SK-N-SH (cell line): Measurements from ENCODE around the gene XPOT. TPM values are rescaled to one million over a fixed set of nuclear protein-coding genes. Genes with fewer than 3 reads are reported as not detected.

Experiments
- CTCF ChIA-PET: fragments of 300-600, 350-600 bp; formaldehyde crosslinking; extraction: SDS; loops from one replicate; lab custom pipeline; 2021; lab: Yijun Ruan, JAX
- POLR2A ChIA-PET: fragments of 350-600 bp; sonication (Branson Sonifier 250); formaldehyde crosslinking; extraction: SDS; loops from one replicate; lab custom pipeline; 2020; ENCODE audit warnings: antibody characterized with exemption, inconsistent platforms; lab: Yijun Ruan, JAX
- DNase-seq: peaks from one replicate; pipeline ENCODE4 v3.0.0; 2012
- H2AFZ ChIP-seq: fragments of 200-600 bp; sonication (generic); 2 replicates; pipeline ENCODE4 v1.8.1; 2016; ENCODE audit warnings: antibody characterized with exemption, mild to moderate bottlenecking, low read depth
- H3F3A ChIP-seq: fragments of 200-600 bp; sonication (generic); replicated peaks from 2 replicates; pipeline ENCODE3; 2016; ENCODE audit warnings: antibody characterized with exemption, mild to moderate bottlenecking; ENCODE audit not compliant: insufficient read depth
- H3K27ac ChIP-seq, 2 experiments: fragments of 200-500 bp in 1 of 2; fragments of 200-600 bp in 1 of 2; sonication (Bioruptor generic) in 1 of 2; sonication (generic), shearing (Covaris generic) in 1 of 2; 2 replicates each; pipeline versions ENCODE4 v1.5.1 to v1.6.1; 2014 to 2016; ENCODE audit warnings: low read depth in 2 of 2, inconsistent platforms in 1 of 2, low read length in 1 of 2, mild to moderate bottlenecking in 1 of 2, mixed read lengths in 1 of 2
- H3K27me3 ChIP-seq: fragments of 200-600 bp; sonication (generic), shearing (Covaris generic); 2 replicates; pipeline ENCODE4 v1.6.1; 2016; ENCODE audit warnings: mixed run types; ENCODE audit not compliant: insufficient read depth
- H3K36me3 ChIP-seq, 2 experiments: fragments of 200-500 bp in 1 of 2; fragments of 200-600 bp in 1 of 2; sonication (Bioruptor generic) in 1 of 2; sonication (generic) in 1 of 2; replicated peaks in 1 of 2; 2 replicates each; pipeline versions ENCODE3 to v1.5.1; 2014 to 2016; ENCODE audit warnings: low read length in 1 of 2, mild to moderate bottlenecking in 1 of 2; ENCODE audit not compliant: insufficient read depth in 2 of 2, control insufficient read depth in 1 of 2
- H3K4me1 ChIP-seq, 2 experiments: fragments of 200-500 bp in 1 of 2; fragments of 200-600 bp in 1 of 2; sonication (Bioruptor generic) in 1 of 2; sonication (generic), shearing (Covaris generic) in 1 of 2; 2 replicates each; pipeline versions ENCODE4 v1.5.1 to v1.6.1; 2014 to 2016; ENCODE audit warnings: low read depth in 1 of 2, low read length in 1 of 2, mixed run types in 1 of 2; ENCODE audit not compliant: insufficient read depth in 2 of 2, control insufficient read depth in 1 of 2
- H3K4me2 ChIP-seq: fragments of 200-600 bp; sonication (generic), shearing (Covaris generic); 2 replicates; pipeline ENCODE4 v1.6.1; 2017; ENCODE audit warnings: mixed run types
- H3K4me3 ChIP-seq, 2 experiments: fragments of 200-500 bp in 1 of 2; fragments of 200-600 bp in 1 of 2; sonication (Bioruptor generic) in 1 of 2; sonication (generic), shearing (Covaris generic) in 1 of 2; 2 replicates each; pipeline versions ENCODE4 v1.5.1 to v1.8.1; 2014 to 2016; ENCODE audit warnings: low read depth in 2 of 2, inconsistent platforms in 1 of 2, low read length in 1 of 2, mild to moderate bottlenecking in 1 of 2, mixed read lengths in 1 of 2, moderate library complexity in 1 of 2
- H3K79me2 ChIP-seq: fragments of 200-600 bp; sonication (generic); 2 replicates; pipeline ENCODE4 v1.8.1; 2017; ENCODE audit warnings: mild to moderate bottlenecking; ENCODE audit not compliant: insufficient read depth
- H3K9ac ChIP-seq: fragments of 200-600 bp; sonication (generic); 2 replicates; pipeline ENCODE4 v1.6.1; 2017; ENCODE audit warnings: mixed run types
- H3K9me2 ChIP-seq: fragments of 200-600 bp; sonication (generic); 2 replicates; pipeline ENCODE4 v1.6.1; 2017; ENCODE audit warnings: mixed run types
- H3K9me3 ChIP-seq: fragments of 200-600 bp; sonication (generic); 2 replicates; pipeline ENCODE4 v1.6.1; 2017; ENCODE audit warnings: mixed run types, mild to moderate bottlenecking, moderate library complexity
- H4K20me1 ChIP-seq: fragments of 200-600 bp; sonication (generic); 2 replicates; pipeline ENCODE4 v1.6.1; 2017; ENCODE audit warnings: mild to moderate bottlenecking, mixed run types; ENCODE audit not compliant: insufficient read depth
- CHD2 ChIP-seq: fragments of 150-350 bp; IDR thresholded peaks from 2 replicates; pipeline ENCODE4 v1.6.1; 2018; ENCODE audit warnings: low read length; ENCODE audit not compliant: partially characterized antibody
- ELF1 ChIP-seq: IDR thresholded peaks from 2 replicates; pipeline ENCODE4 v1.4.0; 2012
- EP300 ChIP-seq, 2 experiments: IDR thresholded peaks; 2 replicates each; pipeline versions ENCODE4 v1.4.0 to v1.6.1; 2012; ENCODE audit warnings: borderline replicate concordance in 1 of 2, low read depth in 1 of 2, low read length in 1 of 2
- EZH2phosphoT487 ChIP-seq: fragments of 200-600 bp; sonication (generic); IDR thresholded peaks from 2 replicates; pipeline ENCODE4 v1.6.1; 2017; ENCODE audit warnings: low read depth, mixed run types, mild to moderate bottlenecking, antibody characterized with exemption, moderate library complexity, borderline replicate concordance
- FOSL2 ChIP-seq: IDR thresholded peaks from 2 replicates; pipeline ENCODE4 v1.4.0; 2012; ENCODE audit warnings: low read depth, mild to moderate bottlenecking, moderate library complexity, borderline replicate concordance
- FOXM1 ChIP-seq: IDR thresholded peaks from 2 replicates; pipeline ENCODE4 v1.4.0; 2012; ENCODE audit warnings: low read depth, mild to moderate bottlenecking
- GABPA ChIP-seq: IDR thresholded peaks from 2 replicates; pipeline ENCODE4 v1.4.0; 2012; ENCODE audit warnings: low read depth, mild to moderate bottlenecking
- GATA2 ChIP-seq: sonication (generic); formaldehyde crosslinking; IDR thresholded peaks from 2 replicates; pipeline ENCODE4 v1.5.0; 2020; ENCODE audit warnings: mild to moderate bottlenecking, missing genetic modification reagents
- JUND ChIP-seq: IDR thresholded peaks from 2 replicates; pipeline ENCODE4 v1.4.0; 2012
- MEF2A ChIP-seq: IDR thresholded peaks from 2 replicates; pipeline ENCODE4 v1.4.0; 2012; ENCODE audit warnings: low read depth, borderline replicate concordance
- MXI1 ChIP-seq: IDR thresholded peaks from 2 replicates; pipeline ENCODE4 v1.6.1; 2012; ENCODE audit warnings: mild to moderate bottlenecking, low read depth, low read length, improper control_type of control experiment
- NRF1 ChIP-seq: IDR thresholded peaks from 2 replicates; pipeline ENCODE4 v1.6.1; 2012; ENCODE audit warnings: low read depth, mild to moderate bottlenecking, low read length
- RAD21 ChIP-seq: IDR thresholded peaks from 2 replicates; pipeline ENCODE4 v1.6.1; 2012; ENCODE audit warnings: mild to moderate bottlenecking, low read length
- RCOR1 ChIP-seq: fragments of 150-350 bp; IDR thresholded peaks from 2 replicates; pipeline ENCODE4 v1.6.1; 2017; ENCODE audit warnings: antibody characterized with exemption, low read length
- RFX5 ChIP-seq: IDR thresholded peaks from 2 replicates; pipeline ENCODE4 v1.6.1; 2012; ENCODE audit warnings: mild to moderate bottlenecking, improper control_type of control experiment, low read length
- RXRA ChIP-seq: IDR thresholded peaks from 2 replicates; pipeline ENCODE4 v1.4.0; 2012; ENCODE audit warnings: low read depth, mild to moderate bottlenecking, borderline replicate concordance
- SIN3A ChIP-seq: IDR thresholded peaks from 2 replicates; pipeline ENCODE4 v1.6.1; 2012; ENCODE audit warnings: low read depth, mild to moderate bottlenecking, low read length, moderate library complexity, borderline replicate concordance
- SMC3 ChIP-seq: IDR thresholded peaks from 2 replicates; pipeline ENCODE4 v1.6.1; 2012; ENCODE audit warnings: low read depth, low read length, improper control_type of control experiment
- TAF1 ChIP-seq: IDR thresholded peaks from 2 replicates; pipeline ENCODE4 v1.6.1; 2012; ENCODE audit warnings: low read depth, mild to moderate bottlenecking, low read length, moderate library complexity, borderline replicate concordance
- TCF12 ChIP-seq: IDR thresholded peaks from 2 replicates; pipeline ENCODE4 v1.4.0; 2012
- TEAD4 ChIP-seq: IDR thresholded peaks from 2 replicates; pipeline ENCODE4 v1.4.0; 2012; ENCODE audit warnings: mild to moderate bottlenecking, borderline replicate concordance; ENCODE audit not compliant: insufficient read depth
- YY1 ChIP-seq: IDR thresholded peaks from 2 replicates; pipeline ENCODE4 v1.4.0; 2012; ENCODE audit warnings: low read depth, mild to moderate bottlenecking
- WGBS: methylation state at CpG from one replicate; pipeline ENCODE4 v1.1.6; 2017; ENCODE audit warnings: low lambda C conversion rate; 5-methylcytosine and 5-hydroxymethylcytosine counted together
- polyA plus RNA-seq, 3 experiments: library from polyadenylated mRNA; depleted of rRNA; stranded (reverse); fragments of >200 nt; gene quantifications; 2 replicates each; pipeline ENCODE4 v1.2.3, GENCODE V29; 2012
- TF ChIP-seq, protein P1 (sequence below): fragments of 150-350 bp; IDR thresholded peaks from 2 replicates; pipeline ENCODE4 v1.6.1; 2017; ENCODE audit warnings: antibody characterized with exemption, low read length, low read depth, borderline replicate concordance
- TF ChIP-seq, protein P2 (sequence below): IDR thresholded peaks from 2 replicates; pipeline ENCODE4 v1.4.0; 2012; ENCODE audit warnings: low read depth, borderline replicate concordance
- TF ChIP-seq, protein P3 (sequence below): fragments of 150-350 bp; IDR thresholded peaks from 2 replicates; pipeline ENCODE4 v1.6.1; 2016; ENCODE audit warnings: mild to moderate bottlenecking, low read depth, low read length
- TF ChIP-seq, protein P4 (sequence below): IDR thresholded peaks from 2 replicates; pipeline ENCODE4; 2012
- TF ChIP-seq, protein P5 (sequence below): IDR thresholded peaks from 2 replicates; pipeline ENCODE4 v1.4.0; 2012; ENCODE audit warnings: low read depth
- TF ChIP-seq, protein P6 (sequence below): IDR thresholded peaks from 2 replicates; pipeline ENCODE4 v1.4.0; 2012; ENCODE audit warnings: low read depth, borderline replicate concordance

XPOT gene
- polyA plus RNA-seq, 1 of the 3 experiments (the other 2 are of a cell fraction), result 25.6 TPM

DNA sequence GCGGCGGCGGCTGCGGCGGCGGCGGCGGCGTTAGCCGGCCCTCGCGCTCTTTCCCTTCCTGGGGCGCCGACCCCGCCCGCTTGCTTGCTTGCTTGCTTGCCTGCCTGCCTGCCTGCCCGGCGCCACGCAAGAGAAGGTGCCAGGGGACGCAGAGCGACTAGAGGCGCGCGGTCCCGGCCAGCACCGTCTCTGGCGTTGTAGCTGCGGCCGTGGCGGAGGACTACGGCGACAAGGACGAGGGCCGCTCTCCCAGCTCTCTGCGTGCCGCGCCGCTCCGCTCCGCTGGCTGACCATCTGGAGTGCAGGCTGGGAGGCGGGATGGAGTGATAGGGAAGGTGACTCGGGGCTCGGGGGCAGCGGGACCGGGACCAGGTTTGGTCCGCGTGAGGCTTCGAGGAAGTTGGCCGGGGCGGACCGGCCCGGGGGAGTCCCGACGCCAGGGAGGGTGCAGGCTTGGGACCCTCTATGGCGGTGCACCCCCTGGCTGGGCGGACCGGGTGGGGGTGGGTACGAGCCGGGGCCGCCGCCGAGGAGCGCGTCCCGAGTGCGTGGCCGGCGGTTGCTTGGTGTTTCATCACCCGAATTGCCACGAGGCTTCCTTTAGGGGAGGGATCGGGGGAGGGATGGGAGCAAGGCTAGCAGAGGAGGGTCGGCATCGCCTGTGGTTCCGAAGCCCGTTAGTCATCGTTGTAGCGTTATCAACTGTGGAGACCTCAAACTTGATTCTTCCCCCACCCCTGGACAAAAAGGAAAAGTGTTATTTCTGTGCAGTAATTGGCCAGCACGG, 471 bp downstream of the XPOT start:
- no peaks in the 10 kb centered on the region for H3K27me3 ChIP-seq
- H3K4me1 ChIP-seq, result peaks cover 3 to 14% of the 10 kb centered on the region in 2 experiments; a peak in 2 of 4 replicates
- peaks cover 28% of the 10 kb centered on the region for H4K20me1 ChIP-seq
- DNase-seq, result peak; percentile 82
- H3K79me2 ChIP-seq, result peaks cover 48% of the 10 kb centered on the region
- peaks cover 0 to 5% of the 10 kb centered on the region in 2 experiments for H3K36me3 ChIP-seq
- peak overlapping the region; percentile 89 for H3K4me2 ChIP-seq
- peak overlapping the region; percentile 78 to 96 for H3K4me3 ChIP-seq
- CTCF ChIA-PET, result interaction anchor here (1.3 to 1.4 kb wide), 2 partner anchors 12 to 578 kb away, joined by 3 read pairs; no protein-coding TSS in a partner anchor
- peak overlapping the region; percentile 100 for H3K9ac ChIP-seq
- peak overlapping the region; percentile 95 to 99 for H3K27ac ChIP-seq
- H3K9me2 ChIP-seq, result no peaks in the 10 kb centered on the region
- no peaks in the 10 kb centered on the region for H3K9me3 ChIP-seq
- POLR2A ChIA-PET, result interaction anchor here (0.6 kb wide), 1 partner anchor 13 kb away, joined by 3 read pairs; no protein-coding TSS in a partner anchor
- WGBS, result 0% methylated on average over 8 of the region's 78 CpGs
- peak overlapping the region; percentile 57 for H2AFZ ChIP-seq
- peaks cover 15% of the 10 kb centered on the region for H3F3A ChIP-seq
- no peak for TF ChIP-seq CHD2
- TF ChIP-seq SMC3, result no peak
- no peak for TF ChIP-seq NRF1
- TF ChIP-seq EP300 (IDR thresholded peaks at IDR 0.05; ENCODE audit: borderline replicate concordance in 1 of 2, low read depth in 1 of 2, low read length in 1 of 2), result 0 out of 4 replicates have a peak, but pooled peaks of 1 of the 2 experiments have one; percentile 25
- TF ChIP-seq TEAD4, result no peak
- no peak for TF ChIP-seq RAD21
- TF ChIP-seq, protein P1, sequence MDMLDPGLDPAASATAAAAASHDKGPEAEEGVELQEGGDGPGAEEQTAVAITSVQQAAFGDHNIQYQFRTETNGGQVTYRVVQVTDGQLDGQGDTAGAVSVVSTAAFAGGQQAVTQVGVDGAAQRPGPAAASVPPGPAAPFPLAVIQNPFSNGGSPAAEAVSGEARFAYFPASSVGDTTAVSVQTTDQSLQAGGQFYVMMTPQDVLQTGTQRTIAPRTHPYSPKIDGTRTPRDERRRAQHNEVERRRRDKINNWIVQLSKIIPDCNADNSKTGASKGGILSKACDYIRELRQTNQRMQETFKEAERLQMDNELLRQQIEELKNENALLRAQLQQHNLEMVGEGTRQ, result no peak
- no peak for TF ChIP-seq RCOR1
- TF ChIP-seq, protein P2, sequence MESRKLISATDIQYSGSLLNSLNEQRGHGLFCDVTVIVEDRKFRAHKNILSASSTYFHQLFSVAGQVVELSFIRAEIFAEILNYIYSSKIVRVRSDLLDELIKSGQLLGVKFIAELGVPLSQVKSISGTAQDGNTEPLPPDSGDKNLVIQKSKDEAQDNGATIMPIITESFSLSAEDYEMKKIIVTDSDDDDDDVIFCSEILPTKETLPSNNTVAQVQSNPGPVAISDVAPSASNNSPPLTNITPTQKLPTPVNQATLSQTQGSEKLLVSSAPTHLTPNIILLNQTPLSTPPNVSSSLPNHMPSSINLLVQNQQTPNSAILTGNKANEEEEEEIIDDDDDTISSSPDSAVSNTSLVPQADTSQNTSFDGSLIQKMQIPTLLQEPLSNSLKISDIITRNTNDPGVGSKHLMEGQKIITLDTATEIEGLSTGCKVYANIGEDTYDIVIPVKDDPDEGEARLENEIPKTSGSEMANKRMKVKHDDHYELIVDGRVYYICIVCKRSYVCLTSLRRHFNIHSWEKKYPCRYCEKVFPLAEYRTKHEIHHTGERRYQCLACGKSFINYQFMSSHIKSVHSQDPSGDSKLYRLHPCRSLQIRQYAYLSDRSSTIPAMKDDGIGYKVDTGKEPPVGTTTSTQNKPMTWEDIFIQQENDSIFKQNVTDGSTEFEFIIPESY, result no peak
- peak; percentile 54; the same call in 1 of the 2 replicates for TF ChIP-seq TAF1
- no peak for TF ChIP-seq GATA2 (CRISPR knock-in tag)
- TF ChIP-seq FOSL2, result no peak
- no peak for TF ChIP-seq RFX5
- TF ChIP-seq ELF1, result no peak
- TF ChIP-seq RXRA, result no peak
- TF ChIP-seq, protein P3, sequence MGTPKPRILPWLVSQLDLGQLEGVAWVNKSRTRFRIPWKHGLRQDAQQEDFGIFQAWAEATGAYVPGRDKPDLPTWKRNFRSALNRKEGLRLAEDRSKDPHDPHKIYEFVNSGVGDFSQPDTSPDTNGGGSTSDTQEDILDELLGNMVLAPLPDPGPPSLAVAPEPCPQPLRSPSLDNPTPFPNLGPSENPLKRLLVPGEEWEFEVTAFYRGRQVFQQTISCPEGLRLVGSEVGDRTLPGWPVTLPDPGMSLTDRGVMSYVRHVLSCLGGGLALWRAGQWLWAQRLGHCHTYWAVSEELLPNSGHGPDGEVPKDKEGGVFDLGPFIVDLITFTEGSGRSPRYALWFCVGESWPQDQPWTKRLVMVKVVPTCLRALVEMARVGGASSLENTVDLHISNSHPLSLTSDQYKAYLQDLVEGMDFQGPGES, result no peak
- 0 out of 2 replicates have a peak, but pooled peaks have one; percentile 33 for TF ChIP-seq YY1
- no peak for TF ChIP-seq JUND
- no peak for TF ChIP-seq GABPA
- no peak for TF ChIP-seq TCF12
- TF ChIP-seq, protein P4, sequence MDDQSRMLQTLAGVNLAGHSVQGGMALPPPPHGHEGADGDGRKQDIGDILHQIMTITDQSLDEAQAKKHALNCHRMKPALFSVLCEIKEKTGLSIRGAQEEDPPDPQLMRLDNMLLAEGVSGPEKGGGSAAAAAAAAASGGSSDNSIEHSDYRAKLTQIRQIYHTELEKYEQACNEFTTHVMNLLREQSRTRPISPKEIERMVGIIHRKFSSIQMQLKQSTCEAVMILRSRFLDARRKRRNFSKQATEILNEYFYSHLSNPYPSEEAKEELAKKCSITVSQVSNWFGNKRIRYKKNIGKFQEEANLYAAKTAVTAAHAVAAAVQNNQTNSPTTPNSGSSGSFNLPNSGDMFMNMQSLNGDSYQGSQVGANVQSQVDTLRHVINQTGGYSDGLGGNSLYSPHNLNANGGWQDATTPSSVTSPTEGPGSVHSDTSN, result no peak
- TF ChIP-seq, protein P5, sequence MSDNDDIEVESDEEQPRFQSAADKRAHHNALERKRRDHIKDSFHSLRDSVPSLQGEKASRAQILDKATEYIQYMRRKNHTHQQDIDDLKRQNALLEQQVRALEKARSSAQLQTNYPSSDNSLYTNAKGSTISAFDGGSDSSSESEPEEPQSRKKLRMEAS, result peak; percentile 95
- TF ChIP-seq, protein P6, sequence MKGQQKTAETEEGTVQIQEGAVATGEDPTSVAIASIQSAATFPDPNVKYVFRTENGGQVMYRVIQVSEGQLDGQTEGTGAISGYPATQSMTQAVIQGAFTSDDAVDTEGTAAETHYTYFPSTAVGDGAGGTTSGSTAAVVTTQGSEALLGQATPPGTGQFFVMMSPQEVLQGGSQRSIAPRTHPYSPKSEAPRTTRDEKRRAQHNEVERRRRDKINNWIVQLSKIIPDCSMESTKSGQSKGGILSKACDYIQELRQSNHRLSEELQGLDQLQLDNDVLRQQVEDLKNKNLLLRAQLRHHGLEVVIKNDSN, result no peak
- 0 out of 2 replicates have a peak, but pooled peaks have one; percentile 10 for TF ChIP-seq SIN3A
- TF ChIP-seq MEF2A, result no peak
- TF ChIP-seq FOXM1, result no peak
- no peak for TF ChIP-seq EZH2phosphoT487
- peak; percentile 69; the same call in 1 of the 2 replicates for TF ChIP-seq MXI1
